22Rv1 (cell line): ENCODE results near the gene PSMA8.

Experiments used
- H3K27ac ChIP-seq: fragments of 450-650 bp; 2 replicates; pipeline ENCODE4 v1.5.1; 2017
- ZFX ChIP-seq: fragments of 450-650 bp; IDR thresholded peaks from 2 replicates; pipeline ENCODE4 v1.6.1; 2017; ENCODE audit warnings: antibody characterized with exemption, borderline replicate concordance
- TF ChIP-seq, protein P1 (sequence below): fragments of 450-650 bp; IDR thresholded peaks from 2 replicates; pipeline ENCODE4 v1.5.1; 2017; ENCODE audit warnings: mild to moderate bottlenecking

PSMA8 gene

DNA sequence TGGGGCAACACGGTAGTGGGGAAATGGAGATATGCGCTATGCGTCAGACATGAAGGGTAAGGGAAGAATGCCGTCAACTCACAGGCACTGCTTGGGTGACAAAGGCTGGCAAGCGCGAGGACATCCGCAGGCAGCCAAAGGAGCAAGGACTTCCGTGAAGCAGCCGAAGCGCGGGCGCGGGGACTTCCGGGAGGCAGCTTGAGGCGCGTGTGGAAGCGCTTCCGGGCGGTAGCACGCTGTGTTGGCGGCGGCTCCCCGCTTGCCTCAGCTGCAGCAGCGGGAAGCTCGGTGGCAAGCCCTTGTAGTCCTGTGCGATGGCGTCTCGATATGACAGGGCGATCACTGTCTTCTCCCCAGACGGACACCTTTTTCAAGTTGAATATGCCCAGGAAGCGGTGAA, at the start of gene PSMA8:
TSS of gene PSMA8 (plus strand) at position 218 of the 400 bp plus-strand sequence. CDS start at position 315, 97 bp downstream.
- TF ChIP-seq, protein P1, sequence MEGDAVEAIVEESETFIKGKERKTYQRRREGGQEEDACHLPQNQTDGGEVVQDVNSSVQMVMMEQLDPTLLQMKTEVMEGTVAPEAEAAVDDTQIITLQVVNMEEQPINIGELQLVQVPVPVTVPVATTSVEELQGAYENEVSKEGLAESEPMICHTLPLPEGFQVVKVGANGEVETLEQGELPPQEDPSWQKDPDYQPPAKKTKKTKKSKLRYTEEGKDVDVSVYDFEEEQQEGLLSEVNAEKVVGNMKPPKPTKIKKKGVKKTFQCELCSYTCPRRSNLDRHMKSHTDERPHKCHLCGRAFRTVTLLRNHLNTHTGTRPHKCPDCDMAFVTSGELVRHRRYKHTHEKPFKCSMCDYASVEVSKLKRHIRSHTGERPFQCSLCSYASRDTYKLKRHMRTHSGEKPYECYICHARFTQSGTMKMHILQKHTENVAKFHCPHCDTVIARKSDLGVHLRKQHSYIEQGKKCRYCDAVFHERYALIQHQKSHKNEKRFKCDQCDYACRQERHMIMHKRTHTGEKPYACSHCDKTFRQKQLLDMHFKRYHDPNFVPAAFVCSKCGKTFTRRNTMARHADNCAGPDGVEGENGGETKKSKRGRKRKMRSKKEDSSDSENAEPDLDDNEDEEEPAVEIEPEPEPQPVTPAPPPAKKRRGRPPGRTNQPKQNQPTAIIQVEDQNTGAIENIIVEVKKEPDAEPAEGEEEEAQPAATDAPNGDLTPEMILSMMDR: no peak
- no peak for TF ChIP-seq ZFX
- H3K27ac ChIP-seq: no peak within 1 kb of the TSS

GRCh38 chr18:26085056-26085455, 48.6 kb upstream of the PSMA8 start:
- TF ChIP-seq, protein P1: no peak
- no peak for TF ChIP-seq ZFX
- H3K27ac ChIP-seq: no peak overlapping the region

GRCh38 chr18:26086959-26087358, 46.7 kb upstream of the PSMA8 start:
- H3K27ac ChIP-seq: no peak overlapping the region
- TF ChIP-seq, protein P1: no peak
- no peak for TF ChIP-seq ZFX

- no peak overlapping the region for H3K27ac ChIP-seq
- TF ChIP-seq, protein P1: no peak
- TF ChIP-seq ZFX: no peak
Measured at GRCh38 chr18:26088487-26088886, 45.2 kb upstream of the PSMA8 start.

DNA sequence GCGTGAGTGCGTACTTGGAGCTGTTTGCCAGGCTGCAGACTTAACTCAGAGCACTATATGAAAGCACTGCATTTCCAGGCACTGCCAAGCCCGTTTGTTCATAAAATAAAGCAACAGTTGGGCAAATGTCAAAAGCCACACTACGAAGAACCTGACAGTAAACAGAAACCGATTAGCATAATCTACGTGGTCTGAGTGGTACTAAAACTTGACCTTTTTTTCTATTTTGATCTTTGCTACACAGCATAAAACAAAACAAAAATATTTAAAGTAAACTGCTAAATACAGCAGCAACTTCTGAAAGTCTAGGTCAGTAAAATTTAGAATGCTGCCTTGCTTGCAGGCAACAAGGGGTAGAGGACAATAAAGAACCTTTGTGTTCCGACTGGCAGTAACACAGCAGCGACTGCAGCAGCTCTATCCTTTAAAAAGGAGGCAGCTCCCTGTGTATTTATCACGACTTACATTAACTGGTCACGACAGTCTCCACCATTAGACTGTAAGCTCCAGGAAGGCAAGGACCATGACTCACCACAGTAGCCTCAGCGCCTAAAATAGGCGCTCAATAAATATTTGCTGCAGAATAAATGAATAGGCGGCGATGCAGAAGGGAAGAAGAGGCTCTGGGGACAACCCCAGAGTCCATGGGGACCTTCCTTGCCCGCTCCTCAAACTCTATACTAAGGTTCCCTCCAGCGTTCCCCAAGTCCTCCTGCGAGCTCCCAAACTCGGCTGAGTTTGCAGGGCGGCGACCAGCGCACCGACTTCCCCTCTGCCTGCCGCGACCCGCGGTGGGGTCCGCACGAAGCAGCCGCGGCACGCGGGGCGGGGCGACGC, 44.2 kb upstream of the PSMA8 start:
- TF ChIP-seq ZFX: no peak
- TF ChIP-seq, protein P1: no peak
- H3K27ac ChIP-seq: peak overlapping the region; percentile 92

DNA sequence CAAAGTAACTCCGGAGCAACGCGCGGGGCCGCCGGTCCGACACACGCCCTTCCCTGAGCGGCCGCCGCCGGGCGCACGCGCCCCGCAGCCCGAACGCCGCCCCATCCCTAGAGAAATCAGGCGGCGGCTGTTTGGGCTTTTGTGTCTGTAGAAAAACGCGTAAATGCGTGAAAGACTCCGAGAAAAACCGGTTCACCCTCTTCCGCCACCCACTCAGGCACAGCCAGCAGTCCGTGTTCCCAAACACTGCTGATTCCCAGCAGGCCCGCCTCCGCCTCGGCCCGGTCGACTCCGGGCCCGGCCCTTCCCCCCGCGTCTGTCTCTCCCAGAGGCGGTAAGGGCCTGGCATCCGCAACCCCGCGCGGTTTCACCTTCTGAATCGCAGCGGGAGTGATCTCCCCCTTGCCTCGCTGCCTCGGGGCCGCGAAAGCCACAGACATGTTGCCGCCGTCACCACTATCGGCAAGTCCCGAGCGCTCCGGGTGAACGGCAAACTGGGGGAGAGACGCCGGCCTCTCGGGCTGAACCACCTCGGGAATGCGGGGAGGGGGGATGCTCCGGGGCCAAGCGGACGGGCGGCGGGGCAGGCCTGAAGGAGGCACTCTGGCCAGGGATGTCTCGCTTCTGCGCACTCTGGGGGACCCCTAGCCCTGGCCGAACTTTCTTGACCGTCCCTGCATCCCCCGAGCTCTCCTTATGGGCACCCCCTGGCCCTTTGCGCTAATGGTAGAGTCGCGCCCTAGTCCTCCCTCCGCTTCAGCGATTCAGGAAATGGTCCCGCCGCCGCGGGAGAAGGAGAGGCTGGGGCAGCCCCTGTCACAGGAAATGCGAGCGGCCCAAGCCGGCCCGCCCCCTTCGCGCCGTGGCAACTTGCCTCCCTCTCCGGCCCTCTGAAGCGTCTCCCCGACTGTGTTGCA, 43.3 kb upstream of the PSMA8 start, which contains the start of gene SS18:
TSS of gene SS18 (minus strand) at position 484 of the 917 bp plus-strand sequence. CDS start at position 440, 44 bp downstream.
- TF ChIP-seq ZFX: no peak
- TF ChIP-seq, protein P1: no peak
- H3K27ac ChIP-seq: peak within 1 kb of the TSS; percentile 92
